HG03457 (cell line): ENCODE results near the gene TENM4.

ENCODE experiments used
- ATAC-seq: cut with Tn5 transposase; IDR thresholded peaks from one replicate; pipeline ENCODE4 v1.9.1; 2021; ENCODE audit warnings: moderate number of reproducible peaks; ENCODE audit not compliant: unreplicated experiment

TENM4 gene

GRCh38 chr11:79392161-79392560 lies 48.7 kb downstream of the TENM4 start:
- no peak for ATAC-seq

GRCh38 chr11:79390923-79391322 lies 49.9 kb downstream of the TENM4 start:
- ATAC-seq, result no peak

- no peak for ATAC-seq
Measured at GRCh38 chr11:79390477-79390876, 50.4 kb downstream of the TENM4 start.

- no peak for ATAC-seq
Measured at GRCh38 chr11:79388201-79388600, 52.6 kb downstream of the TENM4 start.

GRCh38 chr11:79383874-79384273 lies 57.0 kb downstream of the TENM4 start:
- ATAC-seq, result no peak

- ATAC-seq, result no peak
Measured at GRCh38 chr11:79382301-79383050, 58.4 kb downstream of the TENM4 start.

- no peak for ATAC-seq
Measured at GRCh38 chr11:79381036-79381435, 59.8 kb downstream of the TENM4 start.

GRCh38 chr11:79377406-79377805 lies 63.4 kb downstream of the TENM4 start:
- ATAC-seq, result no peak

- no peak for ATAC-seq
Measured at GRCh38 chr11:79375818-79376550, 64.8 kb downstream of the TENM4 start.

GRCh38 chr11:79374727-79375126 lies 66.1 kb downstream of the TENM4 start:
- no peak for ATAC-seq

- ATAC-seq, result no peak
Measured at GRCh38 chr11:79371724-79372123, 69.1 kb downstream of the TENM4 start.

- no peak for ATAC-seq
Measured at GRCh38 chr11:79371152-79371551, 69.7 kb downstream of the TENM4 start.

GRCh38 chr11:79369055-79369454 lies 71.8 kb downstream of the TENM4 start:
- ATAC-seq, result no peak

GRCh38 chr11:79367844-79368243 lies 73.0 kb downstream of the TENM4 start:
- ATAC-seq, result no peak

- no peak for ATAC-seq
Measured at GRCh38 chr11:79366218-79366617, 74.6 kb downstream of the TENM4 start.

- ATAC-seq, result no peak
Measured at GRCh38 chr11:79363861-79364378, 76.9 kb downstream of the TENM4 start.

GRCh38 chr11:79363256-79363655 lies 77.6 kb downstream of the TENM4 start:
- no peak for ATAC-seq

- no peak for ATAC-seq
Measured at GRCh38 chr11:79362821-79363220, 78.0 kb downstream of the TENM4 start.

GRCh38 chr11:79362206-79362757 lies 78.5 kb downstream of the TENM4 start:
- no peak for ATAC-seq

- ATAC-seq, result no peak
Measured at GRCh38 chr11:79358258-79358657, 82.6 kb downstream of the TENM4 start.

- ATAC-seq, result no peak
Measured at GRCh38 chr11:79353706-79354105, 87.1 kb downstream of the TENM4 start.

GRCh38 chr11:79352349-79352703 lies 88.5 kb downstream of the TENM4 start:
- no peak for ATAC-seq
